Activated T-cell treated with anti-CD3 and anti-CD28 coated beads for 1 hour (primary cell): ENCODE measurements around the gene SPRN.
"Not testable (repeated sequence)": the region's sequence is repeated elsewhere in the genome, so short reads cannot be mapped to it uniquely, and the experiment has no call there.

Source experiments
- DNase-seq: peaks from one replicate; pipeline ENCODE4 v3.0.0-alpha.2; 2020; ENCODE audit warnings: low read depth

The SPRN gene

GRCh38 chr10:133424601-133425000 is at the start of gene SPRN:
Gene SPRN (minus strand): TSS chr10:133424625. CDS start chr10:133423681, 944 bp downstream.
- DNase-seq = not testable (repeated sequence)

GRCh38 chr10:133474027-133474426 is 49.6 kb upstream of the SPRN start:
- DNase-seq = no peak

GRCh38 chr10:133473270-133473669 is 48.8 kb upstream of the SPRN start:
- no peak for DNase-seq

GRCh38 chr10:133471300-133472109 is 47.1 kb upstream of the SPRN start:
- DNase-seq = no peak

GRCh38 chr10:133469205-133469604 is 44.8 kb upstream of the SPRN start:
- not testable (repeated sequence) for DNase-seq

GRCh38 chr10:133467286-133467911 is 43.0 kb upstream of the SPRN start:
- DNase-seq = no peak

GRCh38 chr10:133466683-133467275 is 42.4 kb upstream of the SPRN start:
- no peak for DNase-seq

- no peak for DNase-seq
These were observed 41.6 kb upstream of the SPRN start for GRCh38 chr10:133465950-133466474.

GRCh38 chr10:133465191-133465949 is 40.9 kb upstream of the SPRN start:
- no peak for DNase-seq

- no peak for DNase-seq
These were observed 40.2 kb upstream of the SPRN start for GRCh38 chr10:133464582-133465031.

GRCh38 chr10:133462512-133463305 is 38.3 kb upstream of the SPRN start:
- no peak for DNase-seq

- no peak for DNase-seq
These were observed 37.4 kb upstream of the SPRN start for GRCh38 chr10:133461841-133462240.

- DNase-seq = no peak
These were observed 36.6 kb upstream of the SPRN start for GRCh38 chr10:133461027-133461426.

- no peak for DNase-seq
These were observed 35.9 kb upstream of the SPRN start for GRCh38 chr10:133460208-133460769.

GRCh38 chr10:133459454-133460207 is 35.2 kb upstream of the SPRN start:
- DNase-seq = no peak

- no peak for DNase-seq
These were observed 34.5 kb upstream of the SPRN start for GRCh38 chr10:133458710-133459453.

GRCh38 chr10:133458021-133458709 is 33.7 kb upstream of the SPRN start:
- DNase-seq = no peak

- DNase-seq = no peak
These were observed 32.8 kb upstream of the SPRN start for GRCh38 chr10:133457100-133457841.
